ENCODE results near the gene UNC5B. TPM values are rescaled to one million over a fixed set of nuclear protein-coding genes. Genes with fewer than 3 reads are reported as not detected.

UNC5B gene
- 14.0 and 64.6 TPM in 2 replicates for total RNA-seq

GRCh38 chr10:71212318-71213126 is at the start of gene UNC5B:
Gene UNC5B, plus strand, starts transcription at chr10:71212570. Its CDS starts 416 bp downstream, at chr10:71212986.

GRCh38 chr10:71319042-71319799 is 106.9 kb downstream of the UNC5B start, which contains the start of gene SLC29A3:
Gene SLC29A3, plus strand, starts transcription at chr10:71319259. Its CDS starts 51 bp downstream, at chr10:71319310.

Other genes starting within 250 kb of the UNC5B start
- gene SLC29A3, start 106.7 kb downstream of the UNC5B start, total RNA-seq: 0.43 and 1.2 TPM in 2 replicates
- under 0.01 TPM in 1 of 2 replicates, not detected in the other for gene CDH23, start 184.3 kb downstream of the UNC5B start, total RNA-seq

Data from tracheal epithelial cell (primary cell).